ENCODE measurements around the gene TTC9B. TPM values are rescaled to one million over a fixed set of nuclear protein-coding genes. Genes with fewer than 3 reads are reported as not detected.
"Not testable (repeated sequence)": the region's sequence is repeated elsewhere in the genome, so short reads cannot be mapped to it uniquely, and the experiment has no call there.

Gene TTC9B
- total RNA-seq, 2 experiments from 2014 or later, result not detected

DNA sequence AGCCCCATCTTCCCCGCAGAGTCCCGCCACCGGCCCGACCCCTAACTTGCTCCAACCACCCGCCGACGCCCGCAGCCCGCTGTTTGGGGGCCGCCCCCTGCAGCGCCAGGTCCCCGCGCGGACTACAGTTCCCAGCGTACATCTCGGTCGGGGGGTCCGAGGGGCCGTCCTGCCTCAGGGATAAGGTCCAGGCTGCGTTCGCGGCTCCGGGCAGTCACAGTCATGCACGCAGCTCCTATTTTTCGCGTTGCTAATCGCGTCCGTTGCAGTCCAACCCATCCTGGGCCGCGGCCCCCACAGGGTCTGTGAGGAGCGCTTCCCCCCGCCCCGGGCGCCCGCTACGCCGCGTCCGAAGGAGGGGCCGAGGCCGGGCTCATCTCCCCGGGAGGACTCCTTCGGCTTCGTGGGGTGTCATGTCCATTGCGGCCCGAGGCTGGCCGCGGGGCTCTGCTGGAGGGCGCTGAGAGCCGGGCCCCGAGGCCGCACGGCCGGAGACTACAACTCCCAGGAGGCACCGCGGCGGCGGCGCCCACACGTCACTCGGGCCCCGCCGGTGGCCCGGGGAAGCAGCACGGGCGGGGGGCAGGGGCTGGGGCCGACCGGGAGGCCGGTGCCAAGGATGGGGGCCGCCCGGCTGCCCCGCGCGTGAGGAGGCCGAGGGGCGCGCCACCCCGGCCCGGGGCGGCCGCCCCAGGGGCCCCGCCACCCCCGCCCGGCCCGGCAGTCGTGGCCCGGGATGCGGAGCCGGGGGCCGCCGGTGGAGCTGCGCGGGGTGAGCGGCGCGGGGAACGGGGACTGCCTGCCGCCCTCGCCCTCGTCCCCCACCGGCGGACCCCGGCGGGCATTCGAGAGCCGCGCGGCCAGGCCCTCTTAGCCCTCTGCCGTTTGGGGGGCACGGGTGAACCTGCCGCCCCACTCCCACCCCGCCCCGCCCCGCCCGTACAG is 27.0 kb downstream of the TTC9B start, which contains the start of gene MAP3K10:
TSS of gene MAP3K10 (plus strand) at position 536 of the 945 bp plus-strand sequence. CDS start 606 bp downstream, outside the sequence.
- Mint-ChIP-seq H3K27me3 (no peaks in the 10 kb centered on the region), H3K4me3 (peak within 1 kb of the TSS; percentile 83), H3K36me3 (ENCODE audit: low read depth) (no peaks in the 10 kb centered on the region), H3K9me3 (no peaks in the 10 kb centered on the region), H3K27ac (peak within 1 kb of the TSS; percentile 93), H3K4me1 (peaks cover 29% of the 10 kb centered on the region)
- peak; percentile 74 for DNase-seq
- POLR2A ChIA-PET, result interaction anchor here (0.6 to 0.7 kb wide), 2 partner anchors 340 to 357 kb away, joined by 3 read pairs; partner anchors contain the start of gene DYRK1B
- CTCF ChIA-PET, result interaction anchor here (0.6 to 1.8 kb wide), 3 partner anchors 10 to 358 kb away, joined by 3 read pairs; no protein-coding TSS in a partner anchor

DNA sequence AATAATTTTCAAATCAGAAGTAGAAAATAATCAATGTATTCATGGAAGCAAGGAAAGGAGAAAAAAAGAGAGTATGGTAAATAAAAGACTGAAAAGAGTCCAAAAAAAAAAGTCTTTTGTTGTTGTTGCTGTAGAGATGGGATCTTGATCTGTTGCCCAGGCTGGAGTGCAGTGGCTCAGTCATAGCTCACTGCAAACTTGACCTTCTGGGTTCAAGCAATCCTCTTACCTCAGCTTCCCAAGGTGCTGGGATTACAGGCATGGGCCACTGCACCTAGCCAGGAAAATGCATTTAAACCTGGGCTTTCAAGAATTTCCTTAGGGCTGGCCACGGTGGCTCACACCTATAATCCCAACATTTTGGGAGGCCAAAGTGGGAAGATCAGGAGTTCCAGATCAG is 33.9 kb downstream of the TTC9B start:
- H3K36me3 Mint-ChIP-seq (ENCODE audit: low read depth), result no peaks in the 10 kb centered on the region
- no peak overlapping the region for H3K27ac Mint-ChIP-seq
- peaks cover 2% of the 10 kb centered on the region for H3K4me1 Mint-ChIP-seq
- DNase-seq, result no peak
- ChIA-PET CTCF (no interaction called here), POLR2A (no interaction called here)
- no peaks in the 10 kb centered on the region for H3K9me3 Mint-ChIP-seq
- H3K27me3 Mint-ChIP-seq, result no peaks in the 10 kb centered on the region
- H3K4me3 Mint-ChIP-seq, result no peak overlapping the region

DNA sequence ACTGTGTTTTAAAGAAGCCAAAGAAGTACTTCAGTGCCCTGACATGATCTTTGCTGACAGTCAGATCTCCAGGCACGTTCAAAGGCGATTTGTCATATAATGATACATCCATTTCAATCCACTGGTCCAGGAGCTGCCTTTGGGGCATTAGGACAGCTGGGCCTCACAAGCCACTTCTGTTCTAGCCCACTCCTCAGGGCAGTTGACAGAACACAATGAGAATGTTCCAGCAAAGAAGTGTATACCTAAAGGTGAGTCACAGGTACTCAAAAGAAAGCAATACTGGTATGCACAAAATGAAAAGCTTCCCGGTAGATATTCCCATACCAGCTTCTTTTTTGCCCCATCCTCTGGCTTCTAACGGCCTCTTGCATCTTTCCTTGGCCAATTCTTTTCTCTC is 39.4 kb downstream of the TTC9B start:
- ChIA-PET POLR2A (no interaction called here), CTCF (no interaction called here)
- Mint-ChIP-seq H3K9me3 (no peaks in the 10 kb centered on the region), H3K27ac (no peak overlapping the region), H3K4me3 (no peak overlapping the region), H3K36me3 (ENCODE audit: low read depth) (no peaks in the 10 kb centered on the region), H3K27me3 (no peaks in the 10 kb centered on the region), H3K4me1 (no peaks in the 10 kb centered on the region)
- no peak for DNase-seq

DNA sequence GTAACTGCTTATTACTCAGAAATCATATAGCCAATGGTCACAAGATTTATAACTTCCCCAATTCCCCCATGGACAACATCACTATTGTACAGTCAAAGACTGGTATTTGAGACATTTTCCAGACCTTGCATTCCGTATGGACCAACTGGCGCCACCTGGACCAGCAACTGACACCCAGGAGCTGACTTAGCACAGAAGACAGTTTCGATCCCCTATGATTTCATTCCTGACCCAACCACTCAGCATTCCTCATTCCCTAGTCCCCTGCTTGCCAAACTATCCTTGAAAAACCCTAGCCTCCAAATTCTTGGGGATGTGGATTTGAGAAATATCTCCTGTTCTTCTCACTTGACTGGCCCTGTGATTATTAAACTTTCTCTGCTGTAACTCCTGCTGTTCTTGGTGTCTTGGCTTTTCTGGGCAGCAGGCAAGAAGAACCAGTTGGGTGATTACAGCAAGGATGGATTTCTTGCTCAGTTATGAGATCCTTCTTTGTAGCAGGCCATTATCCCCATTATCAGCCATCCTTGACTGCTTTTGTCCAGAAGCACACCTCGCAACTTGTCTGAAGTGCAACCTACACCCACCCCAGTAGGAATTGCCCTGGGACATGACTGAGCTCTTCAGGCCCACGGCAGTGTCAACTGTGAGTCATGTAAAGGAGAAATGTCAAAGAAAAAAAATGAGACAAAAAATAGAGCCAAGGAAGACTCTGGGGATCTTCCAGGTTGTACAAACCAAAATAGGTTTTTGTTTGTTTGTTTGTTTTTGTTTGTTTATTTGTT is 40.7 kb downstream of the TTC9B start:
- Mint-ChIP-seq H3K4me1 (no peaks in the 10 kb centered on the region), H3K27me3 (no peaks in the 10 kb centered on the region), H3K36me3 (ENCODE audit: low read depth) (no peaks in the 10 kb centered on the region), H3K4me3 (no peak overlapping the region), H3K27ac (no peak overlapping the region), H3K9me3 (no peaks in the 10 kb centered on the region)
- ChIA-PET CTCF (interaction anchor here (0.9 kb wide), 1 partner anchor 207 kb away, joined by 4 read pairs; no protein-coding TSS in a partner anchor), POLR2A (no interaction called here)
- DNase-seq, result no peak

DNA sequence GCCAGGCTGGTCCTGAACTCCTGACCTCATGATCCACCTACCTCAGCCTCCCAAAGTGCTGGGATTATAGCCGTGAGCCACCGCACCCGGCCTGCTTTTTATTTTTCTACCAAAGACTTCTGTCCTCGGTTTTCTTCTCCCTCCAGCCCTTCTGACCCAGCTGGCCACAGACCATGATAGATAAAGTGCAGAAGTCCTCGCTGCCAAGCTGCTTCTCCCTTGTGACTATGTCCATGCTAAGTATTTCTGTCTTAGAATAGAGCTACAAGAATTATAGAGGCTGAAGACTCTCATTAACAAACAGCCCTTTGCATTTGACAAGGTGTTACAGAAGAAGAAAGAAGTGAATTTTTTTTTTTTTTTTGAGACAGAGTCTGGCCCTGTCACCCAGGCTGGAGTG is 42.4 kb downstream of the TTC9B start:
- CTCF ChIA-PET, result interaction anchor here (0.5 to 3.3 kb wide), 3 partner anchors 11 to 944 kb away, joined by 3 to 13 read pairs (median 3); no protein-coding TSS in a partner anchor
- DNase-seq, result no peak
- POLR2A ChIA-PET, result no interaction called here
- Mint-ChIP-seq H3K36me3 (ENCODE audit: low read depth) (no peaks in the 10 kb centered on the region), H3K4me3 (no peak overlapping the region), H3K27me3 (no peaks in the 10 kb centered on the region), H3K9me3 (no peaks in the 10 kb centered on the region), H3K27ac (no peak overlapping the region), H3K4me1 (no peaks in the 10 kb centered on the region)

DNA sequence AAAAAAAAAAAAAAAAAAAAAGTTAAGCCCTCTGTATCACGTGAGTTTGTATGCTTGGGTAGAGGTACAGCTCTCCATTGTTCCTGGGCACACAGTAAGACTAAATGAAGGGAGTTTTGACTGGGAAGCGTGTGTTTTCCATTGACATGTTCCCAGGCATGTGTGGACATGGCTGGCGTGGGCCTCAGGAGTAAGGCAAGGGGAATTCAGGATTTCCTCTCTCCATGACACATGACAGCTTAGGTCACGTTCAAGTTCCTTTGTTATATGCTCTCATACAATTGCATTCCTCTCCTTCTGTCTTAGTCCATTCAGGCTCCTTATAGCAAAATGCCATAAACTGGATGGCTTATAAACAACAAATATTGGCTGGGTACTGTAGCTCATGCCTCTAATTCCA is 44.1 kb downstream of the TTC9B start:
- Mint-ChIP-seq H3K4me1 (no peaks in the 10 kb centered on the region), H3K27ac (no peak overlapping the region), H3K36me3 (ENCODE audit: low read depth) (no peaks in the 10 kb centered on the region), H3K4me3 (no peak overlapping the region), H3K27me3 (peaks cover 2% of the 10 kb centered on the region), H3K9me3 (no peaks in the 10 kb centered on the region)
- ChIA-PET POLR2A (no interaction called here), CTCF (interaction anchor here (0.6 to 3.3 kb wide), 4 partner anchors 9 to 1520 kb away, joined by 3 to 13 read pairs (median 4); no protein-coding TSS in a partner anchor)
- DNase-seq, result no peak

DNA sequence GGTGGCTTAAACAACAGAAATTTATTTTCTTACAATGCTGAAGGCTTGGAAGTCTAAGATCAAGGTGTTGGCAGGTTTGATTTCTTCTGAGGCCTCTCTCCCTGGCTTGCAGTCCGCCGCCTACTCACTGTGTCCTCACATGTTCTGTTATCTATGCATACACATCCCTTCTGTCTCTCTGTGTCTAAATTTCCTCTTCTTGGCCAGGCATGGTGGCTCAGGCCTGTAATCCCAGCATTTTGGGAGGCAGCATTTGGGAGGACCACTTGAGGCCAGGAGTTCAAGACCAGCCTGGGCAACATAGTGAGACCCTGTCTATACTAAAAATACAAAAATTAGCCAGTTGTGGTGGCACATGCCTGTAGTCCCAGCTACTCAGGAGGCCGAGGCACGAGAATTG is 46.9 kb downstream of the TTC9B start:
- H3K9me3 Mint-ChIP-seq; POLR2A ChIA-PET; H3K27ac Mint-ChIP-seq; DNase-seq; CTCF ChIA-PET; H3K36me3 Mint-ChIP-seq (ENCODE audit: low read depth); H3K27me3 Mint-ChIP-seq; H3K4me1 Mint-ChIP-seq; H3K4me3 Mint-ChIP-seq: not testable (repeated sequence)

DNA sequence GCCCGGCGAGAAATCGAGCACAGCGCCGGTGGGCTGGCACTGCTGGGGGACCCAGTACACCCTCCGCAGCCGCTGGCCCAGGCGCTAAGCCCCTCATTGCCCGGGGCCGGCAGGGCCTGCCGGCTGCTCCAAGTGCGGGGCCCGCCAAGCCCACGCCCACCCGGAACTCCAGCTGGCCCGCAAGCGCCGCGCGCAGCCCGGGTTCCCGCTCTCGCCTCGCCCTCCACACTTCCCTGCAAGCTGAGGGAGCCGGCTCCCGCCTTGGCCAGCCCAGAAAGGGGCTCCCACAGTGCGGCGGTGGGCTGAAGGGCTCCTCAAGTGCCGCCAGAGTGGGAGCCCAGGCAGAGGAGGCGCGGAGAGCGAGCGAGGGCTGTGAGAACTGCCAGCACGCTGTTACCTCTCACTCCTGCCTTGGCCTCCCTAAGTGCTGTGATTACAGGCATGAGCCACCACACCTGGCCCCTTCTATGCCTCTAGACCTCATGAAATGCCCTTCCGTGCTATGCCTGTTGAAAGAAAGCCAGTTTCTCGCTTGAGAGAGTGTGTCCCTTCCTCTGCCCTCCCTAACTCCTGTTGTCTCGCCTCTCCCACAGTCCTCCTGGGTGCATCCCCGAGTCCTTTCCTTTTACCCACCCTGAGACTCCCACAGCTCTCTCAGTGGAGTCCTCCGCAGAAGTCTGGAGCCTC is 47.7 kb downstream of the TTC9B start:
- H3K36me3 Mint-ChIP-seq (ENCODE audit: low read depth); DNase-seq; H3K4me1 Mint-ChIP-seq; POLR2A ChIA-PET; CTCF ChIA-PET; H3K4me3 Mint-ChIP-seq; H3K27me3 Mint-ChIP-seq; H3K9me3 Mint-ChIP-seq; H3K27ac Mint-ChIP-seq: not testable (repeated sequence)

DNA sequence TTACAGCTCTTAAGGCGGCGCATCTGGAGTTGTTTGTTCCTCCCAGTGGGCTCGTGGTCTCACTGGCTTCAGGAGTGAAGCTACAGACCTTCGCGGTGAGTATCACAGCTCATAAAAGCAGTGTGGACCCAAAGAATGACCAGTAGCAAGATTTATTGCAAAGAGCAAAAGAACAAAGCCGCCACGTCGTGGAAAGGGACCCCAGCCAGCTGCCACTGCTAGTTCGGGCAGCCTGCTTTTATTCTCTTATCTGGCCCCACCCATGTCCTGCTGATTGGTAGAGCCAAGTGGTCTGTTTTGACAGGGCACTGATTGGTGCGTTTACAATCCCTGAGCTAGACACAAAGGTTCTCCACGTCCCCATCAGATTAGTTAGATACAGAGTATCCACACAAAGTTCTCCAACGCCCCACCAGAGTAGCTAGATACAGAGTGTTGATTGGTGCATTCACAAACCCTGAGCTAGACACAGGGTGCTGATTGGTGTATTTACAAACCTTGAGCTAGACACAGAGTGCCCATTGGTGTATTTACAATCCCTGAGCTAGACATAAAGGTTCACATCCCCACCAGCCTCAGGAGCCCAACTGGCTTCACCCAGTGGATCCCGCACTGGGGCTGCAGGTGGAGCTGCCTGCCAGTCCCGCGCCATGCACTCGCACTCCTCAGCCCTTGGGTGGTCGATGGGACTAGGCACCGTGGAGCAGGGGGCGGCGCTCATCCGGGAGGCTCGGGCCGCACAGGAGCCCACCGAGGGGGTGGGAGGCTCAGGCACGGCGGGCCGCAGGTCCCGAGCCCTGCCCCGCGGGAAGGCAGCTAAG is 48.5 kb downstream of the TTC9B start:
- DNase-seq; H3K9me3 Mint-ChIP-seq; CTCF ChIA-PET; H3K27me3 Mint-ChIP-seq; H3K4me1 Mint-ChIP-seq; H3K27ac Mint-ChIP-seq; H3K4me3 Mint-ChIP-seq; POLR2A ChIA-PET; H3K36me3 Mint-ChIP-seq (ENCODE audit: low read depth): not testable (repeated sequence)

Other genes with a start within 250 kb of the TTC9B start
- gene PSMC4, start 247.2 kb downstream of the TTC9B start, total RNA-seq, result 100 to 1,000 TPM; 108 to 122 TPM
- 1 to 10 TPM; 6.1 to 8.9 TPM for gene ZNF546, start 221.3 kb downstream of the TTC9B start, total RNA-seq
- 10 to 100 TPM; 28.3 to 30.5 TPM for gene ZNF780B, start 162.2 kb downstream of the TTC9B start, total RNA-seq
- 10 to 100 TPM; 24.1 to 24.5 TPM for gene ZNF780A, start 127.4 kb downstream of the TTC9B start, total RNA-seq
- 10 to 100 TPM; 15.7 to 19.7 TPM for gene MAP3K10, start 27.0 kb downstream of the TTC9B start, total RNA-seq
- gene CCNP, start 8.3 kb upstream of the TTC9B start, total RNA-seq, result under 1 TPM; 0.27 to 0.35 TPM
- gene AKT2, start 67.0 kb upstream of the TTC9B start, total RNA-seq, result 100 to 1,000 TPM; 131 to 148 TPM
- gene C19orf47, start 130.0 kb upstream of the TTC9B start, total RNA-seq, result 10 to 100 TPM; 21.8 to 25.3 TPM
- gene PLD3, start 130.3 kb upstream of the TTC9B start, total RNA-seq, result 10 to 100 TPM; 70.8 to 73.7 TPM
- not detected for gene HIPK4, start 171.8 kb upstream of the TTC9B start, total RNA-seq
- under 1 TPM; 0.75 to 0.94 TPM for gene PRX, start 195.0 kb upstream of the TTC9B start, total RNA-seq
- 1 to 10 TPM; 6.2 to 9.7 TPM for gene SERTAD1, start 207.6 kb upstream of the TTC9B start, total RNA-seq
- 10 to 100 TPM; 10.6 to 10.9 TPM for gene SERTAD3, start 226.0 kb upstream of the TTC9B start, total RNA-seq
- 10 to 100 TPM; 18.5 to 20.0 TPM for gene BLVRB, start 247.4 kb upstream of the TTC9B start, total RNA-seq
- gene SPTBN4, start 248.6 kb upstream of the TTC9B start, total RNA-seq, result under 1 TPM; 0.23 to 0.50 TPM

Data from activated CD4-positive, alpha-beta T cell treated with anti-CD3 and anti-CD28 coated beads, Interleukin-2, amount 10 ng/mL, durations not matched to agents 7 days and 5 days (primary cell).